IgD-negative memory B cell (primary cell): ENCODE results near the gene UGT1A3. TPM values are rescaled to one million over a fixed set of nuclear protein-coding genes. Genes with fewer than 3 reads are reported as not detected.

ENCODE experiments used
- H3K27ac Mint-ChIP-seq, 3 donors: one replicate each; pipeline ENCODE4 v1.8.0; 2020 to 2022; ENCODE audit warnings: mild to moderate bottlenecking in 3 of 3, mixed read lengths in 3 of 3, moderate library complexity in 1 of 3
- H3K27me3 Mint-ChIP-seq: one replicate; pipeline ENCODE4 v1.8.0; 2021; ENCODE audit warnings: mixed read lengths
- H3K36me3 Mint-ChIP-seq: one replicate; pipeline ENCODE4 v1.8.0; 2020; ENCODE audit warnings: mild to moderate bottlenecking, mixed read lengths
- H3K4me1 Mint-ChIP-seq, 3 donors: one replicate each; pipeline ENCODE4 v1.8.0; 2020 to 2022; ENCODE audit warnings: mixed read lengths in 3 of 3, mild to moderate bottlenecking in 1 of 3
- H3K4me3 Mint-ChIP-seq, 4 donors: one replicate each; pipeline ENCODE4 v1.8.0; 2020 to 2022; ENCODE audit warnings: mild to moderate bottlenecking in 4 of 4, mixed read lengths in 4 of 4, moderate library complexity in 3 of 4
- H3K9me3 Mint-ChIP-seq, 3 donors: one replicate each; pipeline ENCODE4 v1.8.0; 2020 to 2021; ENCODE audit warnings: mixed read lengths in 3 of 3, mild to moderate bottlenecking in 1 of 3
- polyA plus RNA-seq: library from polyadenylated mRNA; unstranded; fragments of 300-500 nt; fragmentation: Illumina TruSeq; gene quantifications from one replicate; pipeline ENCODE4 v1.2.3, GENCODE V29; 2021

Gene UGT1A3
- polyA plus RNA-seq, 1 donor from 2014 or later: not detected

GRCh38 chr2:233818639-233819621 is 90.1 kb downstream of the UGT1A3 start:
- Mint-ChIP-seq H3K27me3 (peaks cover 10% of the 10 kb centered on the region), H3K9me3 (peaks cover 0 to 1% (median 0%) of the 10 kb centered on the region in 3 donors), H3K4me3 (no peak overlapping the region), H3K36me3 (no peaks in the 10 kb centered on the region), H3K4me1 (no peaks in the 10 kb centered on the region), H3K27ac (no peak overlapping the region)

GRCh38 chr2:233819884-233820773 is 91.3 kb downstream of the UGT1A3 start:
- Mint-ChIP-seq H3K27me3 (peaks cover 10% of the 10 kb centered on the region), H3K9me3 (peaks cover 0 to under 1% (median 0%) of the 10 kb centered on the region in 3 donors), H3K4me1 (no peaks in the 10 kb centered on the region), H3K27ac (no peak overlapping the region), H3K4me3 (no peak overlapping the region), H3K36me3 (no peaks in the 10 kb centered on the region)

GRCh38 chr2:233820774-233821105 is 91.9 kb downstream of the UGT1A3 start:
- H3K4me1 Mint-ChIP-seq: no peaks in the 10 kb centered on the region
- H3K27ac Mint-ChIP-seq: no peak overlapping the region
- no peak overlapping the region for H3K4me3 Mint-ChIP-seq
- no peaks in the 10 kb centered on the region for H3K9me3 Mint-ChIP-seq
- H3K36me3 Mint-ChIP-seq: no peaks in the 10 kb centered on the region
- peaks cover 10% of the 10 kb centered on the region for H3K27me3 Mint-ChIP-seq

GRCh38 chr2:233821196-233821595 is 92.4 kb downstream of the UGT1A3 start:
- Mint-ChIP-seq H3K27ac (no peak overlapping the region), H3K27me3 (peaks cover 9% of the 10 kb centered on the region), H3K4me3 (no peak overlapping the region), H3K36me3 (no peaks in the 10 kb centered on the region), H3K4me1 (no peaks in the 10 kb centered on the region), H3K9me3 (peaks cover 0 to 1% (median under 1%) of the 10 kb centered on the region in 3 donors)

- no peaks in the 10 kb centered on the region for H3K36me3 Mint-ChIP-seq
- no peak overlapping the region for H3K27ac Mint-ChIP-seq
- peaks cover 5% of the 10 kb centered on the region for H3K27me3 Mint-ChIP-seq
- H3K4me3 Mint-ChIP-seq: no peak overlapping the region
- H3K4me1 Mint-ChIP-seq: no peaks in the 10 kb centered on the region
- peaks cover 0 to 6% (median 2%) of the 10 kb centered on the region in 3 donors for H3K9me3 Mint-ChIP-seq
These were observed 92.9 kb downstream of the UGT1A3 start for GRCh38 chr2:233821709-233822100.

- Mint-ChIP-seq H3K27ac (no peak overlapping the region), H3K36me3 (no peaks in the 10 kb centered on the region), H3K4me1 (no peaks in the 10 kb centered on the region), H3K9me3 (peaks cover 0 to 7% (median 2%) of the 10 kb centered on the region in 3 donors), H3K4me3 (no peak overlapping the region), H3K27me3 (peaks cover 2% of the 10 kb centered on the region)
These were observed 93.4 kb downstream of the UGT1A3 start for GRCh38 chr2:233822101-233822771.

Other genes starting within 250 kb of the UGT1A3 start
- gene USP40, start 162.3 kb upstream of the UGT1A3 start, polyA plus RNA-seq: 4.1 TPM
- not detected for gene UGT1A8, start 111.4 kb upstream of the UGT1A3 start, polyA plus RNA-seq
- not detected for gene UGT1A10, start 92.6 kb upstream of the UGT1A3 start, polyA plus RNA-seq
- gene UGT1A9, start 57.1 kb upstream of the UGT1A3 start, polyA plus RNA-seq: not detected
- gene UGT1A7, start 47.1 kb upstream of the UGT1A3 start, polyA plus RNA-seq: not detected
- not detected for gene UGT1A6, start 36.2 kb upstream of the UGT1A3 start, polyA plus RNA-seq
- gene UGT1A5, start 16.1 kb upstream of the UGT1A3 start, polyA plus RNA-seq: not detected
- gene UGT1A4, start 10.3 kb upstream of the UGT1A3 start, polyA plus RNA-seq: not detected
- not detected for gene UGT1A1, start 31.2 kb downstream of the UGT1A3 start, polyA plus RNA-seq
- gene MROH2A, start 49.3 kb downstream of the UGT1A3 start, polyA plus RNA-seq: not detected
- not detected for gene HJURP, start 125.5 kb downstream of the UGT1A3 start, polyA plus RNA-seq
- gene TRPM8, start 188.3 kb downstream of the UGT1A3 start, polyA plus RNA-seq: not detected